ENCODE data around the gene ARSJ.

DNA sequence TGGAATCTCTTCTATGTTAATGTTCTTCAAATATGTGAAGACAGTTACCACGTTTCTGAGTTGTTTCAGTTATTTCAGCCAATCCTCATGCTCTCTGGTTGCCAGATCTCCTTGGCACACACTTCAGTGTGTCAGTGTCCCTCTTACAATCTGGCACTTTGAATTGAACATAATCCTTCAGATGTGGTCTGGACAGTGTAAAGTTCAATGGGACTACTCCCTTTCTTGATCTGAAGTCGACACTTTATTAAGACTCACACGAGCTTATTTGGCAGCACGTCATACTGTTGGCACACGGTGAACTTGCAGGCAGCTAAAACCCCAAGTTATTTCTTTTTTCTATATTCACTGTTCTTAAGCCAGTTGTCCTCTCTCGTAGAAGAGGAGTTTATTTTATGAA lies 28.2 kb downstream of the ARSJ start:
- TF ChIP-seq, protein P1, sequence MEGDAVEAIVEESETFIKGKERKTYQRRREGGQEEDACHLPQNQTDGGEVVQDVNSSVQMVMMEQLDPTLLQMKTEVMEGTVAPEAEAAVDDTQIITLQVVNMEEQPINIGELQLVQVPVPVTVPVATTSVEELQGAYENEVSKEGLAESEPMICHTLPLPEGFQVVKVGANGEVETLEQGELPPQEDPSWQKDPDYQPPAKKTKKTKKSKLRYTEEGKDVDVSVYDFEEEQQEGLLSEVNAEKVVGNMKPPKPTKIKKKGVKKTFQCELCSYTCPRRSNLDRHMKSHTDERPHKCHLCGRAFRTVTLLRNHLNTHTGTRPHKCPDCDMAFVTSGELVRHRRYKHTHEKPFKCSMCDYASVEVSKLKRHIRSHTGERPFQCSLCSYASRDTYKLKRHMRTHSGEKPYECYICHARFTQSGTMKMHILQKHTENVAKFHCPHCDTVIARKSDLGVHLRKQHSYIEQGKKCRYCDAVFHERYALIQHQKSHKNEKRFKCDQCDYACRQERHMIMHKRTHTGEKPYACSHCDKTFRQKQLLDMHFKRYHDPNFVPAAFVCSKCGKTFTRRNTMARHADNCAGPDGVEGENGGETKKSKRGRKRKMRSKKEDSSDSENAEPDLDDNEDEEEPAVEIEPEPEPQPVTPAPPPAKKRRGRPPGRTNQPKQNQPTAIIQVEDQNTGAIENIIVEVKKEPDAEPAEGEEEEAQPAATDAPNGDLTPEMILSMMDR (IDR thresholded peaks at IDR 0.05; ENCODE audit: low read length), result no peak
- TF ChIP-seq EZH2 (IDR thresholded peaks at IDR 0.05; ENCODE audit: borderline replicate concordance, low read length), result no peak
